ENCODE results near the gene ARNT2. TPM values are rescaled to one million over a fixed set of nuclear protein-coding genes. Genes with fewer than 3 reads are reported as not detected.

ARNT2 gene
- polyA plus RNA-seq, 1 of the 3 experiments (the other 2 are of a cell fraction), result 17.0 TPM

GRCh38 chr15:80489030-80489594, 84.9 kb downstream of the ARNT2 start:
- H3F3A ChIP-seq (replicated peaks; ENCODE audit: insufficient read depth), result peaks cover 23% of the 10 kb centered on the region
- no peaks in the 10 kb centered on the region for H3K27me3 ChIP-seq (ENCODE audit: insufficient read depth)
- ChIA-PET POLR2A (no interaction called here), CTCF (interaction anchor here (1.4 to 2.0 kb wide), 2 partner anchors 78 to 287 kb away, joined by 4 to 5 read pairs; no protein-coding TSS in a partner anchor)
- no peak for DNase-seq
- H3K4me1 ChIP-seq (ENCODE audit: control insufficient read depth in 1 of 2, insufficient read depth in 2 of 2, low read depth in 1 of 2, low read length in 1 of 2), result peaks cover 3 to 26% of the 10 kb centered on the region in 2 experiments
- no peaks in the 10 kb centered on the region for H4K20me1 ChIP-seq (ENCODE audit: insufficient read depth)
- no peak overlapping the region for H2AFZ ChIP-seq (ENCODE audit: low read depth)
- H3K27ac ChIP-seq (ENCODE audit: low read depth in 2 of 2, low read length in 1 of 2), result peak overlapping the region; percentile 69 to 76
- H3K9ac ChIP-seq, result no peak overlapping the region; the same call in 1 of the 2 replicates
- 38% methylated on average over 7 of the region's 7 CpGs for WGBS (ENCODE audit: low lambda C conversion rate)
- no peaks in the 10 kb centered on the region for H3K9me2 ChIP-seq
- H3K9me3 ChIP-seq, result no peaks in the 10 kb centered on the region
- no peak overlapping the region for H3K4me3 ChIP-seq (ENCODE audit: low read depth in 2 of 2, low read length in 1 of 2)
- no peaks in the 10 kb centered on the region for H3K79me2 ChIP-seq (ENCODE audit: insufficient read depth)
- H3K36me3 ChIP-seq (replicated peaks in 1 of 2; ENCODE audit: control insufficient read depth in 1 of 2, insufficient read depth in 2 of 2, low read length in 1 of 2), result no peaks in the 10 kb centered on the region
- H3K4me2 ChIP-seq, result peak overlapping the region; percentile 43; the same call in 1 of the 2 replicates
- TF ChIP-seq JUND (IDR thresholded peaks at IDR 0.05), result peak; percentile 71
- no peak for TF ChIP-seq NFIC (IDR thresholded peaks at IDR 0.05; ENCODE audit: borderline replicate concordance)
- TF ChIP-seq REST (IDR thresholded peaks at IDR 0.05; ENCODE audit: low read depth, low read length), result no peak
- TF ChIP-seq RAD21 (IDR thresholded peaks at IDR 0.05; ENCODE audit: low read length), result no peak
- no peak for TF ChIP-seq TAF1 (IDR thresholded peaks at IDR 0.05; ENCODE audit: borderline replicate concordance, low read depth, low read length)
- no peak for TF ChIP-seq GATA2 (CRISPR knock-in tag; IDR thresholded peaks at IDR 0.05)
- TF ChIP-seq, protein P1, sequence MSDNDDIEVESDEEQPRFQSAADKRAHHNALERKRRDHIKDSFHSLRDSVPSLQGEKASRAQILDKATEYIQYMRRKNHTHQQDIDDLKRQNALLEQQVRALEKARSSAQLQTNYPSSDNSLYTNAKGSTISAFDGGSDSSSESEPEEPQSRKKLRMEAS (IDR thresholded peaks at IDR 0.05; ENCODE audit: low read depth), result peak; percentile 84
- no peak for TF ChIP-seq MXI1 (IDR thresholded peaks at IDR 0.05; ENCODE audit: low read depth, low read length)
- no peak for TF ChIP-seq RXRA (IDR thresholded peaks at IDR 0.05; ENCODE audit: borderline replicate concordance, low read depth)
- TF ChIP-seq ELF1 (IDR thresholded peaks at IDR 0.05), result no peak
- peak; percentile 83 for TF ChIP-seq MEF2A (IDR thresholded peaks at IDR 0.05; ENCODE audit: borderline replicate concordance, low read depth)
- TF ChIP-seq USF2 (IDR thresholded peaks at IDR 0.05; ENCODE audit: borderline replicate concordance, low read depth, low read length), result no peak
- TF ChIP-seq FOXM1 (IDR thresholded peaks at IDR 0.05; ENCODE audit: low read depth), result no peak
- no peak for TF ChIP-seq FOXJ3 (CRISPR knock-in tag; IDR thresholded peaks at IDR 0.05)
- TF ChIP-seq EZH2phosphoT487 (IDR thresholded peaks at IDR 0.05; ENCODE audit: borderline replicate concordance, low read depth), result no peak
- peak; percentile 45; the same call in 1 of the 2 replicates for TF ChIP-seq POLR2AphosphoS5 (IDR thresholded peaks at IDR 0.05; ENCODE audit: low read depth, low read length)
- TF ChIP-seq FOSL2 (IDR thresholded peaks at IDR 0.05; ENCODE audit: borderline replicate concordance, low read depth), result peak; percentile 66; the same call in 1 of the 2 replicates
- no peak for TF ChIP-seq RCOR1 (IDR thresholded peaks at IDR 0.05; ENCODE audit: low read length)
- TF ChIP-seq SIN3A (IDR thresholded peaks at IDR 0.05; ENCODE audit: borderline replicate concordance, low read depth, low read length), result no peak
- no peak for TF ChIP-seq NRF1 (IDR thresholded peaks at IDR 0.05; ENCODE audit: low read depth, low read length)
- TF ChIP-seq, protein P2, sequence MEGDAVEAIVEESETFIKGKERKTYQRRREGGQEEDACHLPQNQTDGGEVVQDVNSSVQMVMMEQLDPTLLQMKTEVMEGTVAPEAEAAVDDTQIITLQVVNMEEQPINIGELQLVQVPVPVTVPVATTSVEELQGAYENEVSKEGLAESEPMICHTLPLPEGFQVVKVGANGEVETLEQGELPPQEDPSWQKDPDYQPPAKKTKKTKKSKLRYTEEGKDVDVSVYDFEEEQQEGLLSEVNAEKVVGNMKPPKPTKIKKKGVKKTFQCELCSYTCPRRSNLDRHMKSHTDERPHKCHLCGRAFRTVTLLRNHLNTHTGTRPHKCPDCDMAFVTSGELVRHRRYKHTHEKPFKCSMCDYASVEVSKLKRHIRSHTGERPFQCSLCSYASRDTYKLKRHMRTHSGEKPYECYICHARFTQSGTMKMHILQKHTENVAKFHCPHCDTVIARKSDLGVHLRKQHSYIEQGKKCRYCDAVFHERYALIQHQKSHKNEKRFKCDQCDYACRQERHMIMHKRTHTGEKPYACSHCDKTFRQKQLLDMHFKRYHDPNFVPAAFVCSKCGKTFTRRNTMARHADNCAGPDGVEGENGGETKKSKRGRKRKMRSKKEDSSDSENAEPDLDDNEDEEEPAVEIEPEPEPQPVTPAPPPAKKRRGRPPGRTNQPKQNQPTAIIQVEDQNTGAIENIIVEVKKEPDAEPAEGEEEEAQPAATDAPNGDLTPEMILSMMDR (IDR thresholded peaks at IDR 0.05), result no peak
- peak; percentile 21 to 59; a peak in 1 of 4 replicates for TF ChIP-seq EP300 (IDR thresholded peaks at IDR 0.05; ENCODE audit: borderline replicate concordance in 1 of 2, low read depth in 1 of 2, low read length in 1 of 2)
- TF ChIP-seq YY1 (IDR thresholded peaks at IDR 0.05; ENCODE audit: low read depth), result no peak
- no peak for TF ChIP-seq RFX5 (IDR thresholded peaks at IDR 0.05; ENCODE audit: low read length)
- TF ChIP-seq TCF12 (IDR thresholded peaks at IDR 0.05), result peak; percentile 82
- no peak for TF ChIP-seq SMC3 (IDR thresholded peaks at IDR 0.05; ENCODE audit: low read depth, low read length)
- TF ChIP-seq, protein P3, sequence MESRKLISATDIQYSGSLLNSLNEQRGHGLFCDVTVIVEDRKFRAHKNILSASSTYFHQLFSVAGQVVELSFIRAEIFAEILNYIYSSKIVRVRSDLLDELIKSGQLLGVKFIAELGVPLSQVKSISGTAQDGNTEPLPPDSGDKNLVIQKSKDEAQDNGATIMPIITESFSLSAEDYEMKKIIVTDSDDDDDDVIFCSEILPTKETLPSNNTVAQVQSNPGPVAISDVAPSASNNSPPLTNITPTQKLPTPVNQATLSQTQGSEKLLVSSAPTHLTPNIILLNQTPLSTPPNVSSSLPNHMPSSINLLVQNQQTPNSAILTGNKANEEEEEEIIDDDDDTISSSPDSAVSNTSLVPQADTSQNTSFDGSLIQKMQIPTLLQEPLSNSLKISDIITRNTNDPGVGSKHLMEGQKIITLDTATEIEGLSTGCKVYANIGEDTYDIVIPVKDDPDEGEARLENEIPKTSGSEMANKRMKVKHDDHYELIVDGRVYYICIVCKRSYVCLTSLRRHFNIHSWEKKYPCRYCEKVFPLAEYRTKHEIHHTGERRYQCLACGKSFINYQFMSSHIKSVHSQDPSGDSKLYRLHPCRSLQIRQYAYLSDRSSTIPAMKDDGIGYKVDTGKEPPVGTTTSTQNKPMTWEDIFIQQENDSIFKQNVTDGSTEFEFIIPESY (IDR thresholded peaks at IDR 0.05; ENCODE audit: borderline replicate concordance, low read depth), result no peak
